Measurements from ENCODE around the gene CAMSAP2. TPM values are rescaled to one million over a fixed set of nuclear protein-coding genes. Genes with fewer than 3 reads are reported as not detected.

The CAMSAP2 gene
- total RNA-seq, 1 experiment from 2014 or later: 25.0 TPM

GRCh38 chr1:200738949-200739651 is 407 bp downstream of the CAMSAP2 start:
- CTCF ChIA-PET: no interaction called here
- TF ChIP-seq ZBTB33 (IDR thresholded peaks at IDR 0.05; ENCODE audit: extremely low read depth, insufficient replicate concordance, low read length): no peak
- no peak for TF ChIP-seq CEBPB (IDR thresholded peaks at IDR 0.05; ENCODE audit: low read depth)
- TF ChIP-seq ELF1 (IDR thresholded peaks at IDR 0.05; ENCODE audit: borderline replicate concordance, low read depth): no peak
- no peak for TF ChIP-seq EZH2 (IDR thresholded peaks at IDR 0.05)
- peak; percentile 5 for TF ChIP-seq TCF7L2 (IDR thresholded peaks at IDR 0.05; ENCODE audit: borderline replicate concordance, extremely low read depth, insufficient read depth, insufficient read length)
- no peak for TF ChIP-seq JUND (IDR thresholded peaks at IDR 0.05)
- TF ChIP-seq EZH2phosphoT487 (IDR thresholded peaks at IDR 0.05; ENCODE audit: borderline replicate concordance): no peak
- peak; percentile 69 for TF ChIP-seq MAX (IDR thresholded peaks at IDR 0.05)
- no peak for TF ChIP-seq ZNF274 (IDR thresholded peaks at IDR 0.05; ENCODE audit: low read depth, low read length)
- no peak for TF ChIP-seq SRF (IDR thresholded peaks at IDR 0.05; ENCODE audit: low read depth)
- no peak for TF ChIP-seq ATF3 (IDR thresholded peaks at IDR 0.05)
- TF ChIP-seq RAD21 (IDR thresholded peaks at IDR 0.05; ENCODE audit: low read depth): no peak
- TF ChIP-seq CBX3 (IDR thresholded peaks at IDR 0.05; ENCODE audit: low read depth): no peak
- no peak for TF ChIP-seq POLR2A (IDR thresholded peaks at IDR 0.05; ENCODE audit: borderline replicate concordance, extremely low read depth, insufficient read depth, insufficient read length)
- TF ChIP-seq FOSL1 (IDR thresholded peaks at IDR 0.05; ENCODE audit: low read depth): no peak
- no peak for TF ChIP-seq SP1 (IDR thresholded peaks at IDR 0.05; ENCODE audit: low read depth)
- TF ChIP-seq SIN3A (IDR thresholded peaks at IDR 0.05; ENCODE audit: low read depth): peak; percentile 74
- peak; percentile 63 for TF ChIP-seq ZFX (IDR thresholded peaks at IDR 0.05)
- no peak for TF ChIP-seq REST (IDR thresholded peaks at IDR 0.05; ENCODE audit: low read depth)
- no peak for TF ChIP-seq CTCF (IDR thresholded peaks at IDR 0.05 in 2 of 3, conservative IDR thresholded peaks at IDR 0.05 in 1 of 3; ENCODE audit: borderline replicate concordance in 1 of 3, insufficient read depth in 1 of 3, low read depth in 2 of 3, low read length in 2 of 3)

More at GRCh38 chr1:200738949-200739651, 407 bp downstream of the CAMSAP2 start:
- peak overlapping the region; percentile 94 for H3K4me2 ChIP-seq (ENCODE audit: low read length)
- H4K20me1 ChIP-seq (ENCODE audit: insufficient read depth): no peaks in the 10 kb centered on the region; the same call in 1 of the 2 replicates
- no peaks in the 10 kb centered on the region for H3K9me3 ChIP-seq (ENCODE audit: control insufficient read depth in 1 of 2, insufficient read depth in 1 of 2, low read depth in 1 of 2, low read length in 2 of 2)
- H2AFZ ChIP-seq (ENCODE audit: low read depth, low read length, poor library complexity, severe bottlenecking): no peak overlapping the region
- peak overlapping the region; percentile 96 for H3K27ac ChIP-seq (ENCODE audit: low read depth, low read length)
- DNase-seq (ENCODE audit: low read depth, low spot score) (no peak), ATAC-seq (peak; percentile 75)
- no peaks in the 10 kb centered on the region for H3K9me2 ChIP-seq (ENCODE audit: insufficient read depth)
- no peaks in the 10 kb centered on the region for H3K27me3 ChIP-seq (ENCODE audit: insufficient read depth, low read length)
- peaks cover 43% of the 10 kb centered on the region for H3K79me2 ChIP-seq (ENCODE audit: insufficient read depth, low read length)
- intact Hi-C loops (cut with micrococcal nuclease): loop anchor here (5.0 kb wide), 1 partner anchor 117 kb away; the partner anchor contains the start of gene KIF14
- H3K9ac ChIP-seq (ENCODE audit: low read length): peak overlapping the region; percentile 93
- no peaks in the 10 kb centered on the region for H3K36me3 ChIP-seq (ENCODE audit: control insufficient read depth in 1 of 2, insufficient read depth in 2 of 2, low read length in 2 of 2)
- H3K4me3 ChIP-seq (replicated peaks in 1 of 2; ENCODE audit: low read depth in 1 of 2, low read length in 2 of 2): peak overlapping the region; percentile 82 to 91
- peaks cover 12 to 28% of the 10 kb centered on the region in 2 experiments; a peak in 3 of 4 replicates for H3K4me1 ChIP-seq (ENCODE audit: control insufficient read depth in 1 of 2, insufficient read depth in 2 of 2, low read length in 2 of 2)
- BruUV-seq (replicated peaks): no TSS peak
- ChIA-PET RAD21 (ENCODE audit: low non-redundant PET in 1 of 2, low total read pairs in 2 of 2, uncharacterized antibody in 2 of 2, unreplicated experiment in 2 of 2) (no interaction called here), POLR2A (interaction anchor here (2.8 kb wide), 1 partner anchor 69 kb away, joined by 15 read pairs; the partner anchor contains the start of gene DDX59)
